Measurements from ENCODE around the gene GRM5. TPM values are rescaled to one million over a fixed set of nuclear protein-coding genes. Genes with fewer than 3 reads are reported as not detected.

The GRM5 gene
- total RNA-seq, 1 donor from 2014 or later = 0.42 TPM

GRCh38 chr11:88831303-88831890, 234.4 kb downstream of the GRM5 start:
- Mint-ChIP-seq H3K27ac (no peak overlapping the region), H3K4me3 (no peak overlapping the region), H3K36me3 (no peaks in the 10 kb centered on the region), H3K27me3 (ENCODE audit: low read depth) (peaks cover 6% of the 10 kb centered on the region), H3K4me1 (peaks cover 8% of the 10 kb centered on the region), H3K9me3 (peaks cover 7% of the 10 kb centered on the region)
- DNase-seq (ENCODE audit: low spot score in 2 of 2, unreplicated experiment in 2 of 2) = no peak
- TF ChIP-seq CTCF (IDR thresholded peaks at IDR 0.05; ENCODE audit: unreplicated experiment) = no peak

- H3K9me3 Mint-ChIP-seq = no peaks in the 10 kb centered on the region
- no peak for DNase-seq (ENCODE audit: low spot score in 2 of 2, unreplicated experiment in 2 of 2)
- H3K36me3 Mint-ChIP-seq = no peaks in the 10 kb centered on the region
- no peak overlapping the region for H3K27ac Mint-ChIP-seq
- no peak for TF ChIP-seq CTCF (IDR thresholded peaks at IDR 0.05; ENCODE audit: unreplicated experiment)
- H3K27me3 Mint-ChIP-seq (ENCODE audit: low read depth) = peaks cover 24% of the 10 kb centered on the region
- no peak overlapping the region for H3K4me3 Mint-ChIP-seq
- H3K4me1 Mint-ChIP-seq = peaks cover 10% of the 10 kb centered on the region
These were observed 238.6 kb downstream of the GRM5 start for GRCh38 chr11:88827018-88827676.

- peaks cover 21% of the 10 kb centered on the region for H3K27me3 Mint-ChIP-seq (ENCODE audit: low read depth)
- no peak for TF ChIP-seq CTCF (IDR thresholded peaks at IDR 0.05; ENCODE audit: unreplicated experiment)
These were observed 246.2 kb downstream of the GRM5 start for GRCh38 chr11:88819616-88820015.

GRCh38 chr11:88818978-88819377, 246.8 kb downstream of the GRM5 start:
- peaks cover 20% of the 10 kb centered on the region for H3K27me3 Mint-ChIP-seq (ENCODE audit: low read depth)
- no peak overlapping the region for H3K4me3 Mint-ChIP-seq
- H3K36me3 Mint-ChIP-seq = no peaks in the 10 kb centered on the region
- no peak overlapping the region for H3K27ac Mint-ChIP-seq
- no peaks in the 10 kb centered on the region for H3K4me1 Mint-ChIP-seq
- no peak for DNase-seq (ENCODE audit: low spot score in 2 of 2, unreplicated experiment in 2 of 2)
- peaks cover 8% of the 10 kb centered on the region for H3K9me3 Mint-ChIP-seq
- no peak for TF ChIP-seq CTCF (IDR thresholded peaks at IDR 0.05; ENCODE audit: unreplicated experiment)

More at GRCh38 chr11:88819616-88820015, 246.2 kb downstream of the GRM5 start:
- no peak overlapping the region for H3K27ac Mint-ChIP-seq
- H3K36me3 Mint-ChIP-seq = no peaks in the 10 kb centered on the region
- no peak for DNase-seq (ENCODE audit: low spot score in 2 of 2, unreplicated experiment in 2 of 2)
- H3K4me1 Mint-ChIP-seq = no peaks in the 10 kb centered on the region
- peaks cover 7% of the 10 kb centered on the region for H3K9me3 Mint-ChIP-seq
- H3K4me3 Mint-ChIP-seq = no peak overlapping the region

- H3K27ac Mint-ChIP-seq = no peak overlapping the region
- peaks cover 17% of the 10 kb centered on the region for H3K27me3 Mint-ChIP-seq (ENCODE audit: low read depth)
- no peak for TF ChIP-seq CTCF (IDR thresholded peaks at IDR 0.05; ENCODE audit: unreplicated experiment)
- no peaks in the 10 kb centered on the region for H3K4me1 Mint-ChIP-seq
- H3K9me3 Mint-ChIP-seq = peaks cover 8% of the 10 kb centered on the region
- no peak overlapping the region for H3K4me3 Mint-ChIP-seq
- H3K36me3 Mint-ChIP-seq = no peaks in the 10 kb centered on the region
- no peak for DNase-seq (ENCODE audit: low spot score in 2 of 2, unreplicated experiment in 2 of 2)
These were observed 250.3 kb downstream of the GRM5 start for GRCh38 chr11:88815505-88815904.

All from mesothelial cell of epicardium (in vitro differentiated cells).